Fibroblast of skin of right quadriceps (primary cell): ENCODE results near the gene ABCA7.
A peak's percentile ranks its signal among the peaks of the same experiment; 100 is the strongest.

Source experiments
- DNase-seq: peaks from one replicate; pipeline ENCODE4 v3.0.0-alpha.2; 2013

Gene ABCA7, protein sequence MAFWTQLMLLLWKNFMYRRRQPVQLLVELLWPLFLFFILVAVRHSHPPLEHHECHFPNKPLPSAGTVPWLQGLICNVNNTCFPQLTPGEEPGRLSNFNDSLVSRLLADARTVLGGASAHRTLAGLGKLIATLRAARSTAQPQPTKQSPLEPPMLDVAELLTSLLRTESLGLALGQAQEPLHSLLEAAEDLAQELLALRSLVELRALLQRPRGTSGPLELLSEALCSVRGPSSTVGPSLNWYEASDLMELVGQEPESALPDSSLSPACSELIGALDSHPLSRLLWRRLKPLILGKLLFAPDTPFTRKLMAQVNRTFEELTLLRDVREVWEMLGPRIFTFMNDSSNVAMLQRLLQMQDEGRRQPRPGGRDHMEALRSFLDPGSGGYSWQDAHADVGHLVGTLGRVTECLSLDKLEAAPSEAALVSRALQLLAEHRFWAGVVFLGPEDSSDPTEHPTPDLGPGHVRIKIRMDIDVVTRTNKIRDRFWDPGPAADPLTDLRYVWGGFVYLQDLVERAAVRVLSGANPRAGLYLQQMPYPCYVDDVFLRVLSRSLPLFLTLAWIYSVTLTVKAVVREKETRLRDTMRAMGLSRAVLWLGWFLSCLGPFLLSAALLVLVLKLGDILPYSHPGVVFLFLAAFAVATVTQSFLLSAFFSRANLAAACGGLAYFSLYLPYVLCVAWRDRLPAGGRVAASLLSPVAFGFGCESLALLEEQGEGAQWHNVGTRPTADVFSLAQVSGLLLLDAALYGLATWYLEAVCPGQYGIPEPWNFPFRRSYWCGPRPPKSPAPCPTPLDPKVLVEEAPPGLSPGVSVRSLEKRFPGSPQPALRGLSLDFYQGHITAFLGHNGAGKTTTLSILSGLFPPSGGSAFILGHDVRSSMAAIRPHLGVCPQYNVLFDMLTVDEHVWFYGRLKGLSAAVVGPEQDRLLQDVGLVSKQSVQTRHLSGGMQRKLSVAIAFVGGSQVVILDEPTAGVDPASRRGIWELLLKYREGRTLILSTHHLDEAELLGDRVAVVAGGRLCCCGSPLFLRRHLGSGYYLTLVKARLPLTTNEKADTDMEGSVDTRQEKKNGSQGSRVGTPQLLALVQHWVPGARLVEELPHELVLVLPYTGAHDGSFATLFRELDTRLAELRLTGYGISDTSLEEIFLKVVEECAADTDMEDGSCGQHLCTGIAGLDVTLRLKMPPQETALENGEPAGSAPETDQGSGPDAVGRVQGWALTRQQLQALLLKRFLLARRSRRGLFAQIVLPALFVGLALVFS (N-terminal part only)

DNA sequence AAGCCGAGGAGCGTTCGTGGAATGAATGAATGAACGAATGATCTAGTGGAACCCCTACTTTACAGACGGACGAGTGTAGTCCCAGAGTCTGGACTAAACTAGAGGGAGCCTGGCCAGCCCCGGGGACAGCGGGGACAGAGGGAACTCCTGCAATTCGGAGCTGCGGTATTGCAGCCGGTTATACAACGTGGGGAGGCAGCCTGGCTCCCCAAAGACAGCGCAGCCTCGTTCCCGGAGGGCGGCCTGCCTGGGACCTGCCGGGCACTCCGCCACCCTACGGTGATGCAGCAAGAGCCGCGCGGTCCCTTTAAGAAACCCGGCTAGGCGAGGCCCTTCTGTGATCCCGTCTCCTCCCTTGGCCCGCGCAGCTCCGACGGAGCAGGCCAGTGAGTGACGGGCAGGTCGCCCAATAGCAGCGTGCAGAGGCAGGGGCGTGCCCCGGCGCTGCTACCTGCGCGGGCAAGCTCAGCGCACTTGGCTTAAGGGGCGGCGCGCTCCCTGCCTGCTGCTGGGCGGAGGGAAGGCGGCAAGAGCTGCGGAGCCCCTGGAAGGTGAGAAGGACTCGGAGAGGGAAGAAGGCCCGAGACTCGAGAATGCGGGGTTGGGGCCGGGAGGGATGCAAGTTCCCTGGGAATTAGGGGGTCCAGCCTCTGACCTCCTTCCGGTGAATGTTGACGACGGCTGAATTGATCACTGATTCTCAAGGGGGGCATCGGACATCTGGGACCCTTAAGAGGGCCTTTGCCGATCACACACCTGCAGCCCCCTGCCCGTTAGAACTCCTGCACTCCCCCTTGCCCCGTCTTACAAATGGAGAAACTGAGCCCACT is at the start of gene ABCA7:
TSS of gene ABCA7 (plus strand) at position 462 of the 830 bp plus-strand sequence. CDS start 1,255 bp downstream, outside the sequence.
- DNase-seq: peak; percentile 98

DNA sequence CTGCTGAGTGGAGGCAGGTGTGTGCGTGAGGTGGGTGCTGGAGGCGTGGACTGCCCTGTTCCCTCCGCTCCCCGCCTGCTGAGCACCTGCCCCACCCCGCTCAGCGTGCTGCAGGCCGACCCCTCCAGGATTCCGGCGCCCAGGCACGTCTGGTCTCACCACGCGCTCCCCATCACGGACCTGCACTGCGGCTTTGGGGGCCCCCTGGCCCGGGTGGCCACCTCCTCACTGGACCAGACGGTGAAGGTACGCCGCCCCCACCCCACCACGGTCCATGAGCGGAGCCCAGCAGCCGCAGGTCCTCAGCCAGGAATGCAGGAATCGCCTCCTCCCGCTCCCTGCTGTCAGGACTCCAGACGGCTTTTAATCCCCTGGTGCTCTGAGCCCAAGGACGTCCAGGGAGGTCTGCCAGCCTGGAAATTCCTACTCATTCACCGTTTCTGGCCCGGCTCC is 49.8 kb upstream of the ABCA7 start:
- DNase-seq: no peak

DNA sequence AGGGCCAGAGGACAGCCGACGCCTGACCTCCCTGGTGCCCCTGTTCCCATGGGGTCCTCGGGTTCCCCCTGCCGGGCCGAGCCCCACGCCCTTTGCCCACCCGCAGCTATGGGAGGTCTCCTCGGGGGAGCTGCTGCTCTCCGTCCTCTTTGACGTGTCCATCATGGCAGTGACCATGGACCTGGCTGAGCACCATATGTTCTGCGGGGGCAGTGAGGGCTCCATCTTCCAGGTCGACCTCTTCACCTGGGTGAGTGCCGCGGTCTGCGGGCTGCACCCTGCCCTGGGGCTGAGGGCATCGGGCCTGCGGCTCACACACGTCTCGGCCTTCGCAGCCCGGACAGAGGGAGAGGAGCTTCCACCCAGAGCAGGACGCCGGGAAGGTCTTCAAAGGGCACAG is 49.2 kb upstream of the ABCA7 start:
- DNase-seq: no peak

DNA sequence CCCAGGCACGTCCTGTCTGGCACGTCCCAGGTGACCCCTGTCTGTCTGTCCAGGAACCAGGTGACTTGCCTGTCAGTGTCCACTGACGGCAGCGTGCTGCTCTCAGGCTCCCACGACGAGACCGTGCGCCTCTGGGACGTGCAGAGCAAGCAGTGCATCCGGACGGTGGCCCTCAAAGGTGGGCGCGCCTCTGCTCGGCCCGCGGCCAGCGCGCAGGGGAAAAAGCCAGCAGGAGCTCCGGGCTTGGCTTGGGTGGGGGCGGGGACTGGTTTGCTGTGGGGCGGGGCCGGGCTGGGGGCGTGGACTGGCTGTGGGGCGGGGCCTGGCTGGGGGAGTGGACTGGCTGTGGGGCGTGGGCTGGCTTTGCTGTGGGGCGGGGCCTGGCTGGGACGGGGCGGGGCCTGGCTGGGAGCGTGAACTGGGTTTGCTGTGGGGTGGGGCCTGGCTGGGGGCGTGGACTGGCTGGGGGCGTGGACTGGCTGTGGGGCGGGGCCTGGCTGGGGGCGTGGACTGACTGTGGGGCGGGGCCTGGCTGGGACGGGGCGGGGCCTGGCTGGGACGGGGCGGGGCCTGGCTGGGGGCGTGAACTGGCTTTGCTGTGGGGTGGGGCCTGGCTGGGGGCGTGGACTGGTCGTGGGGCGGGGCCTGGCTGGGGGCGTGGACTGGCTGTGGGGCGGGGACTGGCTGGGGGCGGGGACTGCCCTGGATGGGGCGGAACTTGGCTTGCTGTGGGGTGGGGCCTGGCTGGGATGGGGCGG is 48.6 kb upstream of the ABCA7 start:
- DNase-seq: peak; percentile 46

DNA sequence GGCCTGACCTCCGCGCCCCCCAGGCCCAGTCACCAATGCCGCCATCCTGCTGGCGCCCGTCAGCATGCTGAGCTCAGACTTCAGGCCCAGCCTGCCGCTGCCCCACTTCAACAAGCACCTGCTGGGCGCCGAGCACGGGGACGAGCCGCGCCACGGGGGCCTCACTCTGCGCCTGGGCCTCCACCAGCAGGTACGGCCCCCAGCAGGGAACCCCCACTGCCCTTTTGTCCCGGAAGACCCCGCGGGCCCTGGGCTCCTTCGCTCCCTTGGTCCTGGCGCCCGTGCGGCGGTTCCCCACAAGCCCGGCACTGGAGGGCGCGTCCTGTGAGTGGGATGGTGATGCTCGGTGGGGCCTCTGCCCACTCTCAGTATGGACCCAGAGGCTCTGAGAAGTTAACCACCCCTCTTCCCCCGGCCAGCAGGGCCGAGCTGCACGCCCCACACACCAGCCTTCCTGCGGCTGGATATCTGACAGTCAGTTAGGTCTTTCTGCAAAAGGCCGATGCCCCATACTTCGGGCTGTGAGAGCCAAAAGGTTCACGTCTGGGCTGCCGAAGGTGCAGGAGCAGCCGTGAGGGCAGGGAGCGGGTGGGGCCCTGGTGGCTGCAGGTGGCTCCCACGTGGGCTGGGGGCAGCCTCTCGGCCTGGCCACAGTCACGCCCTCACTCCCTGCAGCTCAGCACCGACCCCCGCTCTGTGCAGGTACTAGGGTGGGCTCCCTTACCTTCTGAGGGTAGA is 47.8 kb upstream of the ABCA7 start:
- DNase-seq: no peak

DNA sequence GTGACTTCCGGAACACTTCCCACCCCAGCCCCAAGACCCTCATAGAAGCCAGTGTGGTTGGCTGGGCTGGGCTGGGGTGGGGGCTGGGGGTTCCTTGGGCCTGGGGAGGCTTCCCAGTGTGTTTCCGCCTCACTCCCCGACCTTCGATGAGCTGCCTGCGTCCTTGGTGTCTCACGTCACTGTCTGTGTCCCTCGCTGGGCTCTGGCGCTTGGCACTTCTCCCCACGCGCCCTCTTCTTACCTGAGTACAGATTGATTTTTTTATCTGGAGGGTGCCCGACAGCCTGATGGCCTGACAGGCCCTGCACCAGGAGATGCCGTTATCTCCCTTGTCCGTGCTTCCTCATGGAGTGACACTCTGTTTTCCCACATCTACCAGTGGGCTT is 47.2 kb upstream of the ABCA7 start:
- no peak for DNase-seq

DNA sequence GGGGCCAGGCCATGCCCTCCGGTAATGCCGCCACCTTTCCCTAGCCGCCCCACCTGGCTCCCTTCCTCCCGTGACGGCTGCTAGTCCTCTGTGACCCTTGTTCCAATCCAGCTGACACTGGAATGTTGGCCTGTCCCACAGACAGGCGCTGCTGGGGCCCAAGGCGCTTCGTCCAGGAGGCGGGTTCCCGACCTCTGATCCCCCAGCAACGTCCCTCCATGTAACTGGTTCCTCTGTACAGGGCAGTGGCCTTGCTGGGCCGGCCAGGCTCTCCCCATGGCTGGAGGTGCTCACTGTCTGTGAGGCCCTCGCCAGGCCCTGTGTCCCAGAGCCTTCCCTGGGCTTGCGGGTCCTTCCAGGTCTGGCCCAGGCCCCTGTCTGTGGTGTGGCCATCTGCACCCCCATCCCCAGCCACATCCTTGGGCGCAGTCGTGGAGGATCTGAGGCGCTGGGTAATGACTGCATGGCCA is 46.5 kb upstream of the ABCA7 start:
- no peak for DNase-seq

DNA sequence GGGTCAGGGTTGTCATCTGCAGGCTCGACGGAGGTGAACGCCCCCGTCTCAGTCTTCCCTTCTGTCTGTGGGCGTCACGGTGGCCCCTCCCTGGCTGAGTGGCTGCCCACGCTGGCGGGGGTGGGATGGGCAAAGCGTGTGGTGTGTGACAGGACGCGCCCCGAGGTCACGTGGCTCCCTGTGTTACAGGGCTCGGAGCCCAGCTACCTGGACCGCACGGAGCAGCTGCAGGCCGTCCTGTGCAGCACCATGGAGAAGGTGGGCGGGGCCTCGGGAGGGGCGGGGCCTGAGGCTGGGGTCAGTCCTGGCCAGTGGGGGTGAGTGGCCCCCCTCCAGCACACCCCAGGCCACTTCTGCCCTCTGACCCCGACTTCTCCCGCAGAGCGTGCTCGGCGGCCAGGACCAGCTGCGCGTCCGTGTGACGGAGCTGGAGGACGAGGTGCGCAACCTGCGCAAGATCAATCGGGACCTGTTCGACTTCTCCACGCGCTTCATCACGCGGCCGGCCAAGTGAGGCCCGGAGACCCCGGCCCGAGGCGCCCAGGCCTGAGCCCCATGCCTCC is 46.0 kb upstream of the ABCA7 start:
- DNase-seq: no peak

DNA sequence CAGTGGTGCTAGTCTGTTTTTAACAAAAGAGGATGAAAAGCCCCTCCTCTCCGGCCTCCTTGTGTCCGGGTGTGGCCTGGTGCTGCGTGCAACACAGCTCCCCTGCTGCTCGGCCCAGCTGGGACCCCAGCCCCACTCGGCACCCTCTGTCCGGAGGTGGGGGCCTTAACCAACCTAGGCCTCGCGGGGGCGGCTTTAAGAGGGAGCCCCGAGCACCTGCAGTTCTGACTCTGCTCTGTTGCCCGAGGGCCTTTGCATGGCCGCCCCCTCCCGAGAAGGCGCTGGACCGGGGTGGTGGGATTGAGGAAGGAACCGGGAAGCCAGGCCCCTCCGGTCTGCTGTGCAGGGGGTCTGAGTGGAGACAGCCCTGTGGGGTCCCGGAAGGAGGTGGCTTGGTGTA is 45.4 kb upstream of the ABCA7 start:
- DNase-seq: no peak

DNA sequence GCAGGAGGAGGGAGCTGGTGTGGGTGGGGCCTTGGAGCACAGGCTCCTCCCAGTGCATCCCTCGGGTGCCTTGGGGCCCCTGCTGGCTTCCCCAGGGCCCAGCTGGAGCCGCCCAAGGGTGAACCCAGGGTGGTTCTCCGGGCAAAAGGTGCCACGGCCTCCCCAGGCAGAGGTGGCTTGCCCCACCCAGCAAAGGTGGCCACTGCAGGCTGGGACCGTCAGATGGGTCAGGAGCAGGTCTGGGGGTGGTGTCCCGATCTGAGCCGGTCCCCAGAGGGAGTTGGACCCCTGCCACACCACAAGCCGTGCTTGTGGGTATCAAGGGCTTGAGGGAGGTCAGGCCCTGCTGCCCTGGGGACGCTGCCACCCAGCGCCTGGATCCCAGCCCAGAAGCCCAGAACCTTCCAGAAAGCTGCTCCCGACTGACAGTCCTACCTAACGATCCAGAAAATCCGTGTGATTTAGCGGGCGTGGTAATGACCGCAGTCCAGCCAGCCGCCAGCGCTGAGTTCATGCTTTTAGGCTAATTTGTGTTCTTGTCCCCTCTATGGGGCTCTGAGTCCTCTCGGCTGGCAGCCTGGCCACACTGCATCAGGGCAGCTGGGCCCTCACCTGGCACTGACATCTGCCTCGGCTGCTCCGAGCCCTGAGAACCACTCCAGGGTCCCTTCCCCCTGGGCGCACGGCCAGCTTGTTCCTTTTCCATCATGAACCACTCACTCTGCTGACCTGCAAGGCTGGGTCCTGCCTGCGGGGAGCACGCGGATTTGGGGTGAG is 44.7 kb upstream of the ABCA7 start:
- DNase-seq: no peak

DNA sequence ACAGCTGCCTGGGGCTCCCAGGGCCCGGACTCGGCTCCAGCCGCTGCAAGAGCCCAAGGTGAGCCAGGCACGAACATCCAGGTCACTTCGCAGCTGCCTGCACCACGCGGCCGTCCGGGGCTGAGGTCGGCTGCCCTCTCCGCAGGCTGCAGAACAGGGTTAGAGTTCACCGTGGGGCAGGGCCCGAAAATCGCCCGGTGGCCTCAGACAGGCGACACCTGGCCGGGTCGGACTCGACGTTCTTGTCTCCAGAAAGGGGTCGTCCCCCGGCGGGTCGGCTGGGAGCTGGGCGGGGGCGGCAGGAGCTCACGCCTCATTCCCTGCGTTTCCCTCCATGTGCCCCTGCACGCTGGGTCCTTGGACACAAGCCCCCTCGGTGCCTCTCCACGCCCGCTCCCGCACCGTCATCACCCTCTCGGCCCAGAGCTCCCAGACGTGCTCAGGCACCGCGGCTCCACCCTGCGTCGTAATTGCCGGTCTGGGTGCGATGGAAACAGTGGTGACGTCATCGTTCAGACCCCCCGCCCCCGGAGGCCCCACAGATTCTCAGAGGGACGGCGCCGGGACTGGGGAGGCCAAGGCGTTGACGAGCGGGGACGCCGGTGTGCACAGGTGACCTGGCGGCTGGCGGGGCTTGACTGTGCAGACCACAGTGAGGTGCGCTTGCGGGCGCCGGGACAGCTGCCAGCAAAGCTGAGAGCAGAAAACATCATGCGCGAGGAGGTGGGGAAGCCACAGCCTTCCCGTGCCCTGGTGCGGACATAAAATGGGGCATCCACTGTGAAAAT is 43.7 kb upstream of the ABCA7 start:
- DNase-seq: peak; percentile 59

DNA sequence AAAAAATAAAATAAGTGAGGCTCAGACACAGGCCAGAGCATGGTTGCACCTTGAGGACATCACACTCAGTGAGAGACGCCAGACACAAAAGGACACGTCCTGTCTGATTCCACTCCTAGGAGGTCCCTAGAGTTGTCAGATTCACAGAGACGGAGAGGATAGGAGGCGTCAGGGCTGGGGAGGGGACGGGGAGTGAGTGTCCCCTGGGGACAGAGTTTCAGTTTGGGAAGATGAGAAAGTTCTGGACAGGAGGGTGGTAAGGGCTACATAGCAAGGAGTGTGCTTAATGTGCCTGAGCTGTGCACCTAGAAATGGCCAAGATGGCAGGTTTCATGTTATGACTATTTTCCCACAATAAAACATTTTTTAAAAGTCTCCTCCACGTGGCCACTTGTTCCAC is 41.8 kb upstream of the ABCA7 start:
- no peak for DNase-seq

DNA sequence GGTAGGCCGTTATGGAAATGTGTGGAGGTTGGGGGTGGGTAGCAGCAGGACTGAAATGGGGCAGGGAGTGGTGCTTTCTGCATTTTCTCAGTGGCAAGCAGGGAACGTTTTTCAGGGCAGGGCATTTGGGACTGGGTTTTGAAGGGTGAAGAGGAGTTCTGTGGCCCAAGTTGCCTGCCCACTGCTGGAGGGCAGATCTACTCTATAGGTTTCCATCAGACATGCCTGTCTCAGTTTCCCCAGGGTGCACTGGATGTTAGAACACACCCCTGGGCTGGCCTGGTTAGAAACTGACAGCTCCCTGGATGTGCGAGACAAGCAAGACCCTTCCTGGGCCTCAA is 40.6 kb upstream of the ABCA7 start:
- DNase-seq: no peak

DNA sequence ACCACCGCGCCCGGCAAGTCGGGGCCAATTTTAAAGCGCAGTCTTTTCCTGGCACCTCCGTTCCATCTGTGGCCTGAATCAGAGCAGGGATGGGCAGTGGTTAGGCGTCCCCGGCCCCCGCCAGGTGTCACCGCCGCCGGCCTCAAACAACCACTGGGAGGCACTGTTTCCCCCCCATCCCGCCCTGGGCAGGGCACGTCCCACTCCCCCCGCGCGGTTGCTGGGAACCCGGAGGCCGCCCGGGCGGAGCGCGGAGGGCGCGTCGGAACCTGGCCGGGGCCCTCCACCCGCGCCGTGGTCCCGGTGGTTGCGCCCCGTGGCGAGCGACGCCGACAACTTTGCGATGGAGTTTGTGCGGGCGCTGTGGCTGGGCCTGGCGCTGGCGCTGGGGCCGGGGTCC is 39.8 kb upstream of the ABCA7 start, which contains the start of gene GRIN3B:
TSS of gene GRIN3B (plus strand) at position 325 of the 400 bp plus-strand sequence. CDS start at position 344, 19 bp downstream.
- DNase-seq: peak; percentile 39

DNA sequence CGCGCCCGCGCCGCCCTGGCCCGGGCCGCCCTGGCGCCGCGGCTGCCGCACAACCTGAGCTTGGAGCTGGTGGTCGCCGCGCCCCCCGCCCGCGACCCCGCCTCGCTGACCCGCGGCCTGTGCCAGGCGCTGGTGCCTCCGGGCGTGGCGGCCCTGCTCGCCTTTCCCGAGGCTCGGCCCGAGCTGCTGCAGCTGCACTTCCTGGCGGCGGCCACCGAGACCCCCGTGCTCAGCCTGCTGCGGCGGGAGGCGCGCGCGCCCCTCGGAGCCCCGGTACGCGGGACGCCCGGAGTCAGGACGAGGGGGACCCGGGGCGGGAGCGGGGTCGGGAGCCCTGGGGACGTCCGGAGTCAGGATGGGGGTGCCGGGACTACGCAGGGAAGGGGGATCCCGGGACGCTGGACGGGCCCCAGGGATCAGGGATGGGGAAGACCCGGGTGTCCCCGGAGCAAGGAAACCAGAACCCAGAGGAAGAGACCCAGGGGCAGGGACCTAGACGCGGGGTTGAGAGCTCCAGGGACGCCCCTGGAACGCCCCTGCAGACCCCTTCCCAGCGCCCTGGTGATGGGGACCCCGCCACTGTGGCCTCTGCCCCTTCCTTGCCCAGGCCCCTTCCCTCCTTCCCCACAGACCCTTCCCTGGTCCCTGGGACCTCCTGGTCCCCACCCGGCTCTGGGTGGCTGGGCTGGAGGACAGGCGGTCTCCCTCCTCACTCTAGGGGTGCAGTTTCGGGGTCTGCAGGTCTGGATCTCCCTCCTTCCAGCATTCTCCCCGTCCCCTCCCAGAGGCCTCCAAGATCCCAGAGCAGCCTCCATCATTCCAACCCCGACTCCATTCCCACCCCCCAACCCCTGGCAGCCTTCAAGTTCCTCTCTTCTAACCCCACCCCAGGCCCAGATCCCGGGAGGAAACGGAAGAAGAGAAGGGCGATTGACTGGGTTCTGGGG is 39.0 kb upstream of the ABCA7 start:
- no peak for DNase-seq

DNA sequence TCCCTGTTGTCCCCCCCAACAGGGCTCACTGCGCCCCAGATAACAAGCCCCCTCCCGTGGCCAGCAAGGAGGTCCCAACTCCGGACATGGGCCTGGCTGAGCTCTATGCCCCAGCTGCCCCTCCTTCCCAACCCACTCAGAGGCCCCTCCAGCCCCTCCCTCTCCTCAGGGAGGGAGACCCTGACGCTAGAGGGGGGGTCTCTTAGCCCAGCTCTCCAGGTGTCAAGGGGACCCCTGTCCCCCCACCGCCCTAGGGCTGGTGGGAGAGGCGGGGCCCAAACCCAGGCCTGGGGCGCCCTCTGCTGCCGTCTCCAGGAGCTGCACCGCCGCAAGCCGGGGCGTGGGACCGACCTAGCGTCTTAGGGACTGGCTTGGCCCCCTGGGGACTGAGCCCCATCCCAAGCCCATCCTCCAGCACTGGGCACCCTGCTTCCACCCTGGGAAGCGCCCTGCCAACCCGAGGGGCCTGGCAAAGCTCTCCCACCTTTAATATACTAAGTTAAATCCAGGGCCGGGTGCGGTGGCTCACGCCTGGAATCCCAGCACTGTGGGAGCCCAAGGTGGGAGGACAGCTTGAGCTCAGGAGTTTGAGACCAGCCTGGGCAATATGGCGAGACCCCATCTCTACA is 38.3 kb upstream of the ABCA7 start:
- no peak for DNase-seq

DNA sequence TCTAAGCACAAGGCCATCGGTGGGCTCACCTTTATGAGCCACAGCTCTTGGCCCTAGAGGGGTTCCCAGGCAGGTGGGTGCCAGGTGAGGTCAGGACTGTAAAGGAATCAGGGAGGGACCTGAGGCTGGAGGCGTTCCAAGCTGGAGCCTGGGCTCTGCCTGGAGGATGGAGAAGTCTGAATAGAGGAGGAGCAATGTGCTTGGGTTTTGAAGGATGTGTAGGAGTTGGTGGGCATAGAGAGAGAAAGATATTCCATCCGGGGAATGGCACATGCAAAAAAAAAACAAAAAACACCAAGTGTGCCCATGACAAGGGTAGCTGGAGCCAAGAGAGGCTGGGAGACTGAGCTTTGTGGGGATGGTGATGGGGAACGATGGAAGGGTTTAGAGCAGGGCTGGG is 37.3 kb upstream of the ABCA7 start:
- DNase-seq: no peak
